Fibroblast of skin of back (primary cell): ENCODE measurements around the gene VAMP5.
"Not testable (repeated sequence)": the region's sequence is repeated elsewhere in the genome, so short reads cannot be mapped to it uniquely, and the experiment has no call there.

Experiments used
- DNase-seq: peaks from one replicate; pipeline ENCODE4 v3.0.0-alpha.2; 2013

Gene VAMP5

GRCh38 chr2:85550486-85550885 lies 33.7 kb upstream of the VAMP5 start:
- no peak for DNase-seq

- DNase-seq = peak; percentile 60
Measured at GRCh38 chr2:85551698-85552678, 32.2 kb upstream of the VAMP5 start.

- DNase-seq = no peak
Measured at GRCh38 chr2:85553184-85553583, 31.0 kb upstream of the VAMP5 start.

GRCh38 chr2:85554980-85555612 lies 29.1 kb upstream of the VAMP5 start:
- DNase-seq = no peak

- DNase-seq = no peak
Measured at GRCh38 chr2:85557130-85557529, 27.1 kb upstream of the VAMP5 start.

GRCh38 chr2:85558160-85558559 lies 26.1 kb upstream of the VAMP5 start:
- DNase-seq = no peak

GRCh38 chr2:85560403-85560726 lies 23.9 kb upstream of the VAMP5 start:
- not testable (repeated sequence) for DNase-seq

- DNase-seq = no peak
Measured at GRCh38 chr2:85560812-85561279, 23.4 kb upstream of the VAMP5 start.

GRCh38 chr2:85561280-85562212 lies 22.7 kb upstream of the VAMP5 start, which contains the start of gene GGCX:
Gene GGCX, minus strand, starts transcription at chr2:85561493. Its CDS starts 65 bp downstream, at chr2:85561428.
- peak; percentile 93 for DNase-seq

- DNase-seq = no peak
Measured at GRCh38 chr2:85564144-85564563, 20.1 kb upstream of the VAMP5 start.

GRCh38 chr2:85566265-85566664 lies 18.0 kb upstream of the VAMP5 start:
- no peak for DNase-seq

- no peak for DNase-seq
Measured at GRCh38 chr2:85575739-85576138, 8.5 kb upstream of the VAMP5 start.

GRCh38 chr2:85577063-85577385 lies 7.2 kb upstream of the VAMP5 start:
- no peak for DNase-seq

GRCh38 chr2:85577386-85578242 lies 6.6 kb upstream of the VAMP5 start, which contains the start of gene VAMP8:
Gene VAMP8, plus strand, starts transcription at chr2:85577586. Its CDS starts 61 bp downstream, at chr2:85577647.
- no peak for DNase-seq

- DNase-seq = no peak
Measured at GRCh38 chr2:85578243-85579180, 5.7 kb upstream of the VAMP5 start.

- DNase-seq = no peak
Measured at GRCh38 chr2:85579266-85579935, 4.8 kb upstream of the VAMP5 start.

GRCh38 chr2:85580206-85580605 lies 4.0 kb upstream of the VAMP5 start:
- DNase-seq = no peak

- DNase-seq = no peak
Measured at GRCh38 chr2:85582492-85582891, 1.7 kb upstream of the VAMP5 start.

GRCh38 chr2:85583667-85584353 lies 421 bp upstream of the VAMP5 start:
- DNase-seq = no peak
